GM18498 (cell line): Measurements from ENCODE around the gene FOXL2NB.

Experiments
- ATAC-seq: cut with Tn5 transposase; IDR thresholded peaks from one replicate; pipeline ENCODE4 v1.9.1; 2021; ENCODE audit warnings: mild to moderate bottlenecking, moderate library complexity; ENCODE audit not compliant: unreplicated experiment

FOXL2NB gene

GRCh38 chr3:138944929-138945708, 1.9 kb upstream of the FOXL2NB start:
- no peak for ATAC-seq

GRCh38 chr3:138945709-138946662, 1.0 kb upstream of the FOXL2NB start:
- no peak for ATAC-seq

- no peak for ATAC-seq
Measured at GRCh38 chr3:138947495-138948121, 591 bp downstream of the FOXL2NB start.

GRCh38 chr3:138948371-138949001, 1.5 kb downstream of the FOXL2NB start:
- ATAC-seq, result no peak

- ATAC-seq, result no peak
Measured at GRCh38 chr3:138949002-138949418, 2.0 kb downstream of the FOXL2NB start.

- no peak for ATAC-seq
Measured at GRCh38 chr3:138949445-138950005, 2.5 kb downstream of the FOXL2NB start.

GRCh38 chr3:138950006-138950644, 3.1 kb downstream of the FOXL2NB start:
- no peak for ATAC-seq

- ATAC-seq, result no peak
Measured at GRCh38 chr3:138950701-138951100, 3.7 kb downstream of the FOXL2NB start.

GRCh38 chr3:138960417-138960852, 13.4 kb downstream of the FOXL2NB start:
- ATAC-seq, result no peak

- no peak for ATAC-seq
Measured at GRCh38 chr3:138962854-138963560, 16.0 kb downstream of the FOXL2NB start.

GRCh38 chr3:138964264-138964663, 17.2 kb downstream of the FOXL2NB start:
- ATAC-seq, result no peak

GRCh38 chr3:138964923-138965322, 17.9 kb downstream of the FOXL2NB start:
- no peak for ATAC-seq

- ATAC-seq, result no peak
Measured at GRCh38 chr3:138971766-138972320, 24.8 kb downstream of the FOXL2NB start.

GRCh38 chr3:138972941-138973340, 25.9 kb downstream of the FOXL2NB start:
- ATAC-seq, result no peak

- ATAC-seq, result no peak
Measured at GRCh38 chr3:138974462-138974861, 27.4 kb downstream of the FOXL2NB start.

- ATAC-seq, result no peak
Measured at GRCh38 chr3:138975351-138975750, 28.3 kb downstream of the FOXL2NB start.

GRCh38 chr3:138976047-138976446, 29.0 kb downstream of the FOXL2NB start:
- ATAC-seq, result no peak

- ATAC-seq, result no peak
Measured at GRCh38 chr3:138984816-138985215, 37.8 kb downstream of the FOXL2NB start.

- no peak for ATAC-seq
Measured at GRCh38 chr3:138985932-138986331, 38.9 kb downstream of the FOXL2NB start.
